Spleen (tissue), 7 donors: ENCODE results near the gene LRIG1.

Source experiments
- CTCF ChIP-seq, 11 experiments: fragments of 200-600 bp in 7 of 11; fragments of 450-650 bp in 4 of 11; sonication (generic) in 4 of 11; IDR thresholded peaks in 8 of 11; conservative IDR thresholded peaks in 3 of 11; 1 replicate in 7 of 11; 2 replicates in 4 of 11; pipeline versions ENCODE4 v1.4.0 to v1.8.0; 2016 to 2021; ENCODE audit warnings: antibody characterized with exemption in 11 of 11, inconsistent platforms in 4 of 11, mild to moderate bottlenecking in 1 of 11
- POLR2A ChIP-seq, 3 donors: fragments of 450-650 bp; IDR thresholded peaks; one replicate each; pipeline ENCODE4 v1.5.1; 2017; ENCODE audit warnings: antibody characterized with exemption in 3 of 3, mild to moderate bottlenecking in 1 of 3
- POLR2AphosphoS5 ChIP-seq, 3 donors: sonication (generic); formaldehyde crosslinking; IDR thresholded peaks; one replicate each; pipeline ENCODE4 v1.5.1; 2017; ENCODE audit warnings: antibody characterized with exemption in 3 of 3
- donor health status: DM: no; HTN: no; CAD: no; lungs with moderate emphysema.
- donor health status: DM: no; HTN: no; CAD: no.
- donor health status: DM: no; HTN: no; CAD: no.

- TF ChIP-seq CTCF (IDR thresholded peaks at IDR 0.05 in 8 of 11, conservative IDR thresholded peaks at IDR 0.05 in 3 of 11) (no peak), POLR2A (IDR thresholded peaks at IDR 0.05) (no peak), POLR2AphosphoS5 (IDR thresholded peaks at IDR 0.05) (no peak)
These were observed 98.9 kb downstream of the LRIG1 start for GRCh38 chr3:66401675-66402491.
